DOHH2 (cell line): ENCODE measurements around the gene DDX19B.

Source experiments
- H3F3A ChIP-seq: fragments of 200-600 bp; sonication (generic), shearing (Covaris generic); 2 replicates; pipeline ENCODE4 v1.6.0; 2016; ENCODE audit warnings: antibody characterized with exemption, mild to moderate bottlenecking; ENCODE audit not compliant: control insufficient read depth, insufficient read depth
- H3K27ac ChIP-seq: fragments of 200-600 bp; sonication (generic); 2 replicates; pipeline ENCODE4 v1.5.1; 2014; ENCODE audit warnings: low read depth, mild to moderate bottlenecking, low read length, moderate library complexity
- H3K27me3 ChIP-seq: fragments of 200-600 bp; sonication (generic); 2 replicates; pipeline ENCODE4 v1.6.1; 2014; ENCODE audit warnings: mild to moderate bottlenecking, low read length, mixed read lengths; ENCODE audit not compliant: control insufficient read depth
- H3K36me3 ChIP-seq: fragments of 200-600 bp; sonication (generic); 2 replicates; pipeline ENCODE4 v1.6.1; 2014; ENCODE audit warnings: mild to moderate bottlenecking, low read length, moderate library complexity, mixed read lengths; ENCODE audit not compliant: control insufficient read depth
- H3K4me1 ChIP-seq: fragments of 200-600 bp; sonication (generic); 2 replicates; pipeline ENCODE4 v1.6.1; 2014; ENCODE audit warnings: mild to moderate bottlenecking, low read length, mixed read lengths; ENCODE audit not compliant: control insufficient read depth
- H3K4me2 ChIP-seq: fragments of 200-600 bp; sonication (generic); 2 replicates; pipeline ENCODE4 v1.6.0; 2014; ENCODE audit warnings: mild to moderate bottlenecking, low read length, moderate library complexity
- H3K4me3 ChIP-seq: fragments of 200-600 bp; sonication (generic); 2 replicates; pipeline ENCODE4 v1.5.1; 2014; ENCODE audit warnings: mild to moderate bottlenecking, low read length, mixed read lengths
- H3K79me2 ChIP-seq: fragments of 200-600 bp; sonication (generic); 2 replicates; pipeline ENCODE4 v1.6.1; 2014; ENCODE audit warnings: mild to moderate bottlenecking, low read length, mixed read lengths; ENCODE audit not compliant: control insufficient read depth
- H3K9me2 ChIP-seq: fragments of 200-600 bp; sonication (generic); replicated peaks from 2 replicates; pipeline ENCODE4 v1.6.1; 2014; ENCODE audit warnings: mild to moderate bottlenecking, low read length, mixed read lengths; ENCODE audit not compliant: control insufficient read depth
- H3K9me3 ChIP-seq: fragments of 200-600 bp; sonication (generic); 2 replicates; pipeline ENCODE4 v1.6.1; 2014; ENCODE audit warnings: antibody characterized with exemption, low read length, mixed read lengths; ENCODE audit not compliant: control insufficient read depth, insufficient read depth
- H4K20me1 ChIP-seq: fragments of 200-600 bp; sonication (generic); 2 replicates; pipeline ENCODE4 v1.6.0; 2014; ENCODE audit warnings: low read depth, mild to moderate bottlenecking, antibody characterized with exemption, low read length, moderate library complexity; ENCODE audit not compliant: control insufficient read depth, insufficient read depth
- CTCF ChIP-seq: fragments of 200-600 bp; sonication (generic); IDR thresholded peaks from one replicate; pipeline ENCODE4 v1.5.1; 2014; ENCODE audit warnings: antibody characterized with exemption, mild to moderate bottlenecking, low read depth, low read length; ENCODE audit not compliant: poor library complexity, severe bottlenecking
- EZH2phosphoT487 ChIP-seq: fragments of 200-600 bp; sonication (generic); IDR thresholded peaks from 2 replicates; pipeline ENCODE4 v1.6.1; 2017; ENCODE audit warnings: borderline replicate concordance, mild to moderate bottlenecking, antibody characterized with exemption, low read length, moderate library complexity, mixed read lengths

The DDX19B gene

GRCh38 chr16:70383421-70383960 lies 84.5 kb downstream of the DDX19B start:
- H3K4me3 ChIP-seq = no peak overlapping the region
- H3K27me3 ChIP-seq = no peaks in the 10 kb centered on the region
- H3K79me2 ChIP-seq = peaks cover 26% of the 10 kb centered on the region
- H3K9me3 ChIP-seq = no peaks in the 10 kb centered on the region
- H4K20me1 ChIP-seq = no peaks in the 10 kb centered on the region
- TF ChIP-seq EZH2phosphoT487 (no peak), CTCF (no peak)
- no peak overlapping the region for H3K4me2 ChIP-seq
- no peaks in the 10 kb centered on the region for H3K9me2 ChIP-seq
- no peak overlapping the region for H3K27ac ChIP-seq
- H3K4me1 ChIP-seq = peaks cover 18% of the 10 kb centered on the region
- peaks cover 13% of the 10 kb centered on the region; the same call in 1 of the 2 replicates for H3F3A ChIP-seq
- peaks cover 41% of the 10 kb centered on the region for H3K36me3 ChIP-seq
